NB4 (cell line): ENCODE data around the gene UAP1.

Experiments
- POLR2A ChIP-seq: IDR thresholded peaks from 2 replicates; pipeline ENCODE4 v1.6.1; 2011; ENCODE audit warnings: mild to moderate bottlenecking; ENCODE audit not compliant: insufficient read length; ENCODE audit errors: extremely low read depth
- TF ChIP-seq, protein P1 (sequence below): IDR thresholded peaks from one replicate; pipeline ENCODE4 v1.5.1; 2012; ENCODE audit warnings: low read depth, low read length

GRCh38 chr1:162541619-162542141 lies 19.8 kb upstream of the UAP1 start:
- no peak for TF ChIP-seq POLR2A
- TF ChIP-seq, protein P1, sequence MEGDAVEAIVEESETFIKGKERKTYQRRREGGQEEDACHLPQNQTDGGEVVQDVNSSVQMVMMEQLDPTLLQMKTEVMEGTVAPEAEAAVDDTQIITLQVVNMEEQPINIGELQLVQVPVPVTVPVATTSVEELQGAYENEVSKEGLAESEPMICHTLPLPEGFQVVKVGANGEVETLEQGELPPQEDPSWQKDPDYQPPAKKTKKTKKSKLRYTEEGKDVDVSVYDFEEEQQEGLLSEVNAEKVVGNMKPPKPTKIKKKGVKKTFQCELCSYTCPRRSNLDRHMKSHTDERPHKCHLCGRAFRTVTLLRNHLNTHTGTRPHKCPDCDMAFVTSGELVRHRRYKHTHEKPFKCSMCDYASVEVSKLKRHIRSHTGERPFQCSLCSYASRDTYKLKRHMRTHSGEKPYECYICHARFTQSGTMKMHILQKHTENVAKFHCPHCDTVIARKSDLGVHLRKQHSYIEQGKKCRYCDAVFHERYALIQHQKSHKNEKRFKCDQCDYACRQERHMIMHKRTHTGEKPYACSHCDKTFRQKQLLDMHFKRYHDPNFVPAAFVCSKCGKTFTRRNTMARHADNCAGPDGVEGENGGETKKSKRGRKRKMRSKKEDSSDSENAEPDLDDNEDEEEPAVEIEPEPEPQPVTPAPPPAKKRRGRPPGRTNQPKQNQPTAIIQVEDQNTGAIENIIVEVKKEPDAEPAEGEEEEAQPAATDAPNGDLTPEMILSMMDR, result no peak
